ENCODE results near the gene KCTD20. TPM values are rescaled to one million over a fixed set of nuclear protein-coding genes. Genes with fewer than 3 reads are reported as not detected.

Gene KCTD20
- total and polyA plus RNA-seq, 9 of the 15 experiments (the other 6 are each of a cell fraction or from before 2014, with no cell fraction given) = 28.9 to 160 (median 70.6) TPM

- TF ChIP-seq POLR2AphosphoS5 (IDR thresholded peaks at IDR 0.05; ENCODE audit: control insufficient read depth, insufficient read depth, low read depth, low read length) (peak; percentile 92), ZNF583 (CRISPR knock-in tag; IDR thresholded peaks at IDR 0.05) (no peak), ZNF561 (CRISPR knock-in tag; conservative IDR thresholded peaks at IDR 0.05) (no peak), TCF7L2 (IDR thresholded peaks at IDR 0.05; ENCODE audit: low read depth, low read length) (no peak), SOX6 (IDR thresholded peaks at IDR 0.05) (peak; percentile 84), MED1 (CRISPR knock-in tag; IDR thresholded peaks at IDR 0.05; ENCODE audit: borderline replicate concordance) (no peak), ZFX (CRISPR knock-in tag; IDR thresholded peaks at IDR 0.05) (no peak), ZSCAN29 (IDR thresholded peaks at IDR 0.05) (no peak), NCOA6 (IDR thresholded peaks at IDR 0.05) (no peak), SIN3B (IDR thresholded peaks at IDR 0.05; ENCODE audit: low read depth) (no peak), MCM7 (IDR thresholded peaks at IDR 0.05) (no peak), SMARCC2 (IDR thresholded peaks at IDR 0.05; ENCODE audit: low read depth) (peak; percentile 63; the same call in 1 of the 2 replicates), ZFP36 (IDR thresholded peaks at IDR 0.05; ENCODE audit: low read depth, low read length, partially characterized antibody) (no peak), DPF2 (IDR thresholded peaks at IDR 0.05) (peak; percentile 94), ETV5 (CRISPR knock-in tag; IDR thresholded peaks at IDR 0.05; ENCODE audit: low read depth) (no peak), L3MBTL2 (IDR thresholded peaks at IDR 0.05) (peak; percentile 41; the same call in 1 of the 2 replicates), KHSRP (IDR thresholded peaks at IDR 0.05) (peak; percentile 23; the same call in 1 of the 2 replicates), ZNF778 (CRISPR knock-in tag; IDR thresholded peaks at IDR 0.05) (no peak)
- TF ChIP-seq, protein P1, sequence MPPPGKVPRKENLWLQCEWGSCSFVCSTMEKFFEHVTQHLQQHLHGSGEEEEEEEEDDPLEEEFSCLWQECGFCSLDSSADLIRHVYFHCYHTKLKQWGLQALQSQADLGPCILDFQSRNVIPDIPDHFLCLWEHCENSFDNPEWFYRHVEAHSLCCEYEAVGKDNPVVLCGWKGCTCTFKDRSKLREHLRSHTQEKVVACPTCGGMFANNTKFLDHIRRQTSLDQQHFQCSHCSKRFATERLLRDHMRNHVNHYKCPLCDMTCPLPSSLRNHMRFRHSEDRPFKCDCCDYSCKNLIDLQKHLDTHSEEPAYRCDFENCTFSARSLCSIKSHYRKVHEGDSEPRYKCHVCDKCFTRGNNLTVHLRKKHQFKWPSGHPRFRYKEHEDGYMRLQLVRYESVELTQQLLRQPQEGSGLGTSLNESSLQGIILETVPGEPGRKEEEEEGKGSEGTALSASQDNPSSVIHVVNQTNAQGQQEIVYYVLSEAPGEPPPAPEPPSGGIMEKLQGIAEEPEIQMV (tag; conservative IDR thresholded peaks at IDR 0.05; ENCODE audit: low read depth) = no peak
- TF ChIP-seq, protein P2, sequence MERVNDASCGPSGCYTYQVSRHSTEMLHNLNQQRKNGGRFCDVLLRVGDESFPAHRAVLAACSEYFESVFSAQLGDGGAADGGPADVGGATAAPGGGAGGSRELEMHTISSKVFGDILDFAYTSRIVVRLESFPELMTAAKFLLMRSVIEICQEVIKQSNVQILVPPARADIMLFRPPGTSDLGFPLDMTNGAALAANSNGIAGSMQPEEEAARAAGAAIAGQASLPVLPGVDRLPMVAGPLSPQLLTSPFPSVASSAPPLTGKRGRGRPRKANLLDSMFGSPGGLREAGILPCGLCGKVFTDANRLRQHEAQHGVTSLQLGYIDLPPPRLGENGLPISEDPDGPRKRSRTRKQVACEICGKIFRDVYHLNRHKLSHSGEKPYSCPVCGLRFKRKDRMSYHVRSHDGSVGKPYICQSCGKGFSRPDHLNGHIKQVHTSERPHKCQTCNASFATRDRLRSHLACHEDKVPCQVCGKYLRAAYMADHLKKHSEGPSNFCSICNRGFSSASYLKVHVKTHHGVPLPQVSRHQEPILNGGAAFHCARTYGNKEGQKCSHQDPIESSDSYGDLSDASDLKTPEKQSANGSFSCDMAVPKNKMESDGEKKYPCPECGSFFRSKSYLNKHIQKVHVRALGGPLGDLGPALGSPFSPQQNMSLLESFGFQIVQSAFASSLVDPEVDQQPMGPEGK (CRISPR knock-in tag; IDR thresholded peaks at IDR 0.05; ENCODE audit: borderline replicate concordance) = no peak
- TF ChIP-seq, protein P3, sequence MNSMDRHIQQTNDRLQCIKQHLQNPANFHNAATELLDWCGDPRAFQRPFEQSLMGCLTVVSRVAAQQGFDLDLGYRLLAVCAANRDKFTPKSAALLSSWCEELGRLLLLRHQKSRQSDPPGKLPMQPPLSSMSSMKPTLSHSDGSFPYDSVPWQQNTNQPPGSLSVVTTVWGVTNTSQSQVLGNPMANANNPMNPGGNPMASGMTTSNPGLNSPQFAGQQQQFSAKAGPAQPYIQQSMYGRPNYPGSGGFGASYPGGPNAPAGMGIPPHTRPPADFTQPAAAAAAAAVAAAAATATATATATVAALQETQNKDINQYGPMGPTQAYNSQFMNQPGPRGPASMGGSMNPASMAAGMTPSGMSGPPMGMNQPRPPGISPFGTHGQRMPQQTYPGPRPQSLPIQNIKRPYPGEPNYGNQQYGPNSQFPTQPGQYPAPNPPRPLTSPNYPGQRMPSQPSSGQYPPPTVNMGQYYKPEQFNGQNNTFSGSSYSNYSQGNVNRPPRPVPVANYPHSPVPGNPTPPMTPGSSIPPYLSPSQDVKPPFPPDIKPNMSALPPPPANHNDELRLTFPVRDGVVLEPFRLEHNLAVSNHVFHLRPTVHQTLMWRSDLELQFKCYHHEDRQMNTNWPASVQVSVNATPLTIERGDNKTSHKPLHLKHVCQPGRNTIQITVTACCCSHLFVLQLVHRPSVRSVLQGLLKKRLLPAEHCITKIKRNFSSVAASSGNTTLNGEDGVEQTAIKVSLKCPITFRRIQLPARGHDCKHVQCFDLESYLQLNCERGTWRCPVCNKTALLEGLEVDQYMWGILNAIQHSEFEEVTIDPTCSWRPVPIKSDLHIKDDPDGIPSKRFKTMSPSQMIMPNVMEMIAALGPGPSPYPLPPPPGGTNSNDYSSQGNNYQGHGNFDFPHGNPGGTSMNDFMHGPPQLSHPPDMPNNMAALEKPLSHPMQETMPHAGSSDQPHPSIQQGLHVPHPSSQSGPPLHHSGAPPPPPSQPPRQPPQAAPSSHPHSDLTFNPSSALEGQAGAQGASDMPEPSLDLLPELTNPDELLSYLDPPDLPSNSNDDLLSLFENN (IDR thresholded peaks at IDR 0.05; ENCODE audit: low read depth in 2 of 2, low read length in 2 of 2) = peak in 1 of 2 experiments; percentile 60; a peak in 1 of 4 replicates
- TF ChIP-seq, protein P4, sequence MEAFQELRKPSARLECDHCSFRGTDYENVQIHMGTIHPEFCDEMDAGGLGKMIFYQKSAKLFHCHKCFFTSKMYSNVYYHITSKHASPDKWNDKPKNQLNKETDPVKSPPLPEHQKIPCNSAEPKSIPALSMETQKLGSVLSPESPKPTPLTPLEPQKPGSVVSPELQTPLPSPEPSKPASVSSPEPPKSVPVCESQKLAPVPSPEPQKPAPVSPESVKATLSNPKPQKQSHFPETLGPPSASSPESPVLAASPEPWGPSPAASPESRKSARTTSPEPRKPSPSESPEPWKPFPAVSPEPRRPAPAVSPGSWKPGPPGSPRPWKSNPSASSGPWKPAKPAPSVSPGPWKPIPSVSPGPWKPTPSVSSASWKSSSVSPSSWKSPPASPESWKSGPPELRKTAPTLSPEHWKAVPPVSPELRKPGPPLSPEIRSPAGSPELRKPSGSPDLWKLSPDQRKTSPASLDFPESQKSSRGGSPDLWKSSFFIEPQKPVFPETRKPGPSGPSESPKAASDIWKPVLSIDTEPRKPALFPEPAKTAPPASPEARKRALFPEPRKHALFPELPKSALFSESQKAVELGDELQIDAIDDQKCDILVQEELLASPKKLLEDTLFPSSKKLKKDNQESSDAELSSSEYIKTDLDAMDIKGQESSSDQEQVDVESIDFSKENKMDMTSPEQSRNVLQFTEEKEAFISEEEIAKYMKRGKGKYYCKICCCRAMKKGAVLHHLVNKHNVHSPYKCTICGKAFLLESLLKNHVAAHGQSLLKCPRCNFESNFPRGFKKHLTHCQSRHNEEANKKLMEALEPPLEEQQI (IDR thresholded peaks at IDR 0.05) = no peak
Measured at GRCh38 chr6:36478051-36478526, 35.3 kb downstream of the KCTD20 start (continued).
